Lower lobe of right lung (tissue), 2 donors: ENCODE data around the gene ANGPTL2. TPM values are rescaled to one million over a fixed set of nuclear protein-coding genes. Genes with fewer than 3 reads are reported as not detected.

Experiments used
- ATAC-seq, 2 donors: fragments of 200-7000 bp; cut with Tn5 transposase; one replicate each; pipeline ENCODE4 v1.9.1; 2020 to 2022; ENCODE audit warnings: mild to moderate bottlenecking in 2 of 2, moderate library complexity in 2 of 2
- DNase-seq: peaks from one replicate; pipeline ENCODE4 v3.0.0-alpha.2; 2020
- H3K27ac ChIP-seq: fragments of 200-600 bp; one replicate; pipeline ENCODE4 v1.8.0; 2022
- H3K27me3 ChIP-seq: fragments of 200-600 bp; one replicate; pipeline ENCODE4 v1.8.0; 2022; ENCODE audit warnings: low read depth
- H3K36me3 ChIP-seq: fragments of 200-600 bp; one replicate; pipeline ENCODE4 v1.8.0; 2022; ENCODE audit warnings: mild to moderate bottlenecking
- H3K4me1 ChIP-seq: fragments of 200-600 bp; one replicate; pipeline ENCODE4 v1.8.0; 2022
- H3K4me3 ChIP-seq: fragments of 200-600 bp; one replicate; pipeline ENCODE4 v1.8.0; 2022; ENCODE audit warnings: mild to moderate bottlenecking
- H3K9me3 ChIP-seq: fragments of 200-600 bp; one replicate; pipeline ENCODE4 v1.8.0; 2022
- CTCF ChIP-seq: fragments of 200-600 bp; IDR thresholded peaks from one replicate; pipeline ENCODE4 v1.8.0; 2022; ENCODE audit warnings: antibody characterized with exemption, mild to moderate bottlenecking
- intact Hi-C: fragments of 100-400 bp; cut with DNase I; formaldehyde crosslinking; loops from one replicate; pipeline ENCODE4 v1.11.0; 2022
- total RNA-seq: library from RNA; stranded (reverse); fragmentation: NEBNext Ultra II Directional; extraction: Animal tissue kit (Norgen Biotek cat#: 25700); gene quantifications from one replicate; pipeline ENCODE4 v1.2.1, GENCODE V29; 2021
- donor health status: DM: no; HTN: yes; CAD: no; lungs with severe emphysema.

Gene ANGPTL2
- total RNA-seq, 1 donor from 2014 or later = 11.4 TPM

- DNase-seq (no peak), ATAC-seq (no peak)
- Histone ChIP-seq H3K4me1 (peaks cover 37% of the 10 kb centered on the region), H3K36me3 (no peaks in the 10 kb centered on the region), H3K9me3 (no peaks in the 10 kb centered on the region), H3K27ac (no peak overlapping the region), H3K4me3 (no peak overlapping the region), H3K27me3 (no peaks in the 10 kb centered on the region)
- TF ChIP-seq CTCF = no peak
- intact Hi-C loops = no loop called here
Measured at GRCh38 chr9:127055745-127056402, 66.6 kb downstream of the ANGPTL2 start.

GRCh38 chr9:127053960-127054359, 68.5 kb downstream of the ANGPTL2 start:
- peaks cover 40% of the 10 kb centered on the region for H3K4me1 ChIP-seq
- ATAC-seq (no peak), DNase-seq (no peak)
- H3K9me3 ChIP-seq = no peaks in the 10 kb centered on the region
- no peak overlapping the region for H3K4me3 ChIP-seq
- no peaks in the 10 kb centered on the region for H3K36me3 ChIP-seq
- TF ChIP-seq CTCF = no peak
- no peaks in the 10 kb centered on the region for H3K27me3 ChIP-seq
- intact Hi-C loops = no loop called here
- H3K27ac ChIP-seq = peak overlapping the region; percentile 22

GRCh38 chr9:127053057-127053821, 69.2 kb downstream of the ANGPTL2 start:
- DNase-seq = no peak

GRCh38 chr9:127051881-127052595, 70.4 kb downstream of the ANGPTL2 start:
- intact Hi-C loops = no loop called here
- no peak for ATAC-seq

More at GRCh38 chr9:127053057-127053821, 69.2 kb downstream of the ANGPTL2 start:
- Histone ChIP-seq H3K27me3 (no peaks in the 10 kb centered on the region), H3K36me3 (no peaks in the 10 kb centered on the region), H3K27ac (peak overlapping the region; percentile 53), H3K4me3 (no peak overlapping the region), H3K4me1 (peaks cover 44% of the 10 kb centered on the region), H3K9me3 (no peaks in the 10 kb centered on the region)
- intact Hi-C loops = no loop called here
- no peak for TF ChIP-seq CTCF
- peak; percentile 15 to 31 for ATAC-seq

More at GRCh38 chr9:127051881-127052595, 70.4 kb downstream of the ANGPTL2 start:
- Histone ChIP-seq H3K27ac (no peak overlapping the region), H3K4me1 (peaks cover 35% of the 10 kb centered on the region), H3K27me3 (no peaks in the 10 kb centered on the region), H3K4me3 (no peak overlapping the region), H3K9me3 (no peaks in the 10 kb centered on the region), H3K36me3 (no peaks in the 10 kb centered on the region)
- TF ChIP-seq CTCF = no peak
- no peak for DNase-seq
